Caco-2 (cell line): ENCODE measurements around the gene LITAF. TPM values are rescaled to one million over a fixed set of nuclear protein-coding genes. Genes with fewer than 3 reads are reported as not detected.

Experiments
- BruUV-seq: library from RNA; stranded (reverse); fragments of 400-500 nt; replicated peaks from 2 replicates; lab custom pipeline; 2021; lab: Mats Ljungman, UMichigan
- CTCF ChIA-PET: fragments of 300-600 bp; sonication (Branson Sonifier 250); formaldehyde crosslinking; loops from one replicate; lab custom pipeline; 2022; ENCODE audit warnings: antibody characterized with exemption; lab: Charles Lee
- POLR2A ChIA-PET: fragments of 300-600 bp; sonication (Branson Sonifier 250); formaldehyde crosslinking; loops from one replicate; lab custom pipeline; 2022; ENCODE audit warnings: antibody characterized with exemption; lab: Charles Lee
- DNase-seq, 2 experiments: peaks; one replicate each; pipeline versions ENCODE4 v3.0.0 to v3.0.0-alpha.2; 2020 to 2022
- H3K27me3 ChIP-seq: replicated peaks from 2 replicates; pipeline ENCODE4 v1.6.0; 2011; ENCODE audit warnings: low read length; ENCODE audit not compliant: control insufficient read depth, insufficient read depth
- H3K36me3 ChIP-seq: 2 replicates; pipeline ENCODE4 v1.5.1; 2011; ENCODE audit warnings: low read length; ENCODE audit not compliant: control insufficient read depth, insufficient read depth
- H3K4me1 ChIP-seq: fragments of 250-450 bp; sonication (Bioruptor Pico); 2 replicates; pipeline ENCODE4 v1.5.1; 2020; ENCODE audit warnings: mild to moderate bottlenecking
- H3K4me3 ChIP-seq: 2 replicates; pipeline ENCODE4 v1.5.1; 2011; ENCODE audit warnings: low read depth, mild to moderate bottlenecking, control low read depth, low read length
- H3K9me3 ChIP-seq: fragments of 250-450 bp; sonication (Bioruptor Pico); 2 replicates; pipeline ENCODE4 v1.5.1; 2020; ENCODE audit warnings: mild to moderate bottlenecking, moderate library complexity
- H3K27ac Mint-ChIP-seq: one replicate; pipeline ENCODE4 v1.8.0; 2022; ENCODE audit warnings: mixed read lengths; ENCODE audit not compliant: unreplicated experiment
- H3K27me3 Mint-ChIP-seq: one replicate; pipeline ENCODE4 v1.8.0; 2022; ENCODE audit warnings: mixed read lengths; ENCODE audit not compliant: insufficient read depth, unreplicated experiment
- H3K36me3 Mint-ChIP-seq: one replicate; pipeline ENCODE4 v1.8.0; 2022; ENCODE audit warnings: mild to moderate bottlenecking, mixed read lengths; ENCODE audit not compliant: insufficient read depth, unreplicated experiment
- H3K4me1 Mint-ChIP-seq: one replicate; pipeline ENCODE4 v1.8.0; 2022; ENCODE audit warnings: low read depth, mixed read lengths; ENCODE audit not compliant: unreplicated experiment
- H3K4me3 Mint-ChIP-seq: one replicate; pipeline ENCODE4 v1.8.0; 2022; ENCODE audit warnings: mild to moderate bottlenecking, moderate library complexity, mixed read lengths; ENCODE audit not compliant: unreplicated experiment
- H3K9me3 Mint-ChIP-seq: one replicate; pipeline ENCODE4 v1.8.0; 2022; ENCODE audit warnings: mixed read lengths; ENCODE audit not compliant: unreplicated experiment
- intact Hi-C: fragments of 100-400 bp; cut with micrococcal nuclease; formaldehyde crosslinking; loops from one replicate; pipeline ENCODE4 v1.10.0; 2022; ENCODE audit not compliant: unreplicated experiment
- total RNA-seq: library from RNA; stranded (reverse); gene quantifications from 2 replicates; pipeline ENCODE4 v1.2.3, GENCODE V29; 2022
- TF ChIP-seq, protein P1 (sequence below), 2 experiments: fragments of 200-600 bp in 1 of 2; IDR thresholded peaks; 1 replicate in 1 of 2; 2 replicates in 1 of 2; pipeline versions ENCODE4 v1.5.1 to v1.8.0; 2011 to 2022; ENCODE audit warnings: antibody characterized with exemption in 1 of 2, control low read depth in 1 of 2, inconsistent platforms in 1 of 2, low read depth in 1 of 2, low read length in 1 of 2, mild to moderate bottlenecking in 1 of 2, moderate library complexity in 1 of 2; ENCODE audit not compliant: insufficient read depth in 1 of 2, severe bottlenecking in 1 of 2, unreplicated experiment in 1 of 2

Gene LITAF
- total RNA-seq, 1 experiment from 2014 or later, result 60.9 TPM

DNA sequence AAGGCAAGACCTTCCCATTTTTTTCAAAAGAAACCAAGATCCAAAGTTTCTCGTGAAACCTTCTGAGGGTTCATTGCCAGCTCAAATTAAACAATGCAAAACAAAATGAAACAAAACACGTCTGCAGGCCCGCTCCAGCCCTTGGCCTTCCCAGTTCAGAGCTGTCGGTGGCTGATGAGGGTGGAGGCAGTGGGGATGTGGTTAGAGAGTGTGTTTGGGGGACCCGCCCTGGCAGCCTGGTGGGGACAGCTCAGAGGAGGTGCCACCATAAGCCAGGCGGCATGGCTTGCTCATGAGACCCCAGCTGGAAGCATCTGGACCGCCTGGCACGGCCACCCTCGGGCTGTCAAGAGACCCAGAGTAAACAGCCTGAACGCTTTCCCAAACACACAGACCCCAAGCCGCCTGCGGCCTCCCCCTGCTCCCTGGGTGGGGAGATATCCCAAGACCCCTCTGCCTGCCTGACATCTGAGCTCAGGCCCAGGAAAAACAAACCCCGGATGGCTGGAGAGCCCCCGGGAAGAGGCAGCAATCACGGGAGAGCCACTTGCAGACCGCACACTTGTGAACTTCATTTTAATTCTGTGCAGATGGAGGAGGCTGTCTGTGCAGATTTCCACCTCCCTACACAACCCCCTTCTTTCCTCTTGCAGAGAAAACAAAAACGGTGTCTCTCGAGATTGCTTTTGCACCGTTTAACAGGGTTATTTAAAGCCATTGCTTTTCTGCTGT lies 35.4 kb upstream of the LITAF start:
- H3K9me3 Mint-ChIP-seq, result no peaks in the 10 kb centered on the region
- no peaks in the 10 kb centered on the region for H3K4me1 Mint-ChIP-seq
- no peaks in the 10 kb centered on the region for H3K36me3 Mint-ChIP-seq
- no peak overlapping the region for H3K4me3 Mint-ChIP-seq
- no TSS peak for BruUV-seq
- H3K36me3 ChIP-seq, result no peaks in the 10 kb centered on the region
- ChIA-PET POLR2A (no interaction called here), CTCF (interaction anchor here (0.6 kb wide), 1 partner anchor 21 kb away, joined by 4 read pairs; no protein-coding TSS in a partner anchor)
- H3K4me3 ChIP-seq, result no peak overlapping the region
- intact Hi-C loops, result no loop called here
- no peak for DNase-seq
- H3K9me3 ChIP-seq, result no peaks in the 10 kb centered on the region
- no peaks in the 10 kb centered on the region for H3K27me3 Mint-ChIP-seq
- H3K27ac Mint-ChIP-seq, result no peak overlapping the region
- H3K4me1 ChIP-seq, result no peaks in the 10 kb centered on the region
- H3K27me3 ChIP-seq, result no peaks in the 10 kb centered on the region
- TF ChIP-seq, protein P1, sequence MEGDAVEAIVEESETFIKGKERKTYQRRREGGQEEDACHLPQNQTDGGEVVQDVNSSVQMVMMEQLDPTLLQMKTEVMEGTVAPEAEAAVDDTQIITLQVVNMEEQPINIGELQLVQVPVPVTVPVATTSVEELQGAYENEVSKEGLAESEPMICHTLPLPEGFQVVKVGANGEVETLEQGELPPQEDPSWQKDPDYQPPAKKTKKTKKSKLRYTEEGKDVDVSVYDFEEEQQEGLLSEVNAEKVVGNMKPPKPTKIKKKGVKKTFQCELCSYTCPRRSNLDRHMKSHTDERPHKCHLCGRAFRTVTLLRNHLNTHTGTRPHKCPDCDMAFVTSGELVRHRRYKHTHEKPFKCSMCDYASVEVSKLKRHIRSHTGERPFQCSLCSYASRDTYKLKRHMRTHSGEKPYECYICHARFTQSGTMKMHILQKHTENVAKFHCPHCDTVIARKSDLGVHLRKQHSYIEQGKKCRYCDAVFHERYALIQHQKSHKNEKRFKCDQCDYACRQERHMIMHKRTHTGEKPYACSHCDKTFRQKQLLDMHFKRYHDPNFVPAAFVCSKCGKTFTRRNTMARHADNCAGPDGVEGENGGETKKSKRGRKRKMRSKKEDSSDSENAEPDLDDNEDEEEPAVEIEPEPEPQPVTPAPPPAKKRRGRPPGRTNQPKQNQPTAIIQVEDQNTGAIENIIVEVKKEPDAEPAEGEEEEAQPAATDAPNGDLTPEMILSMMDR (IDR thresholded peaks at IDR 0.05; ENCODE audit: insufficient read depth in 1 of 2, low read depth in 1 of 2, low read length in 1 of 2, severe bottlenecking in 1 of 2, unreplicated experiment in 1 of 2), result no peak

DNA sequence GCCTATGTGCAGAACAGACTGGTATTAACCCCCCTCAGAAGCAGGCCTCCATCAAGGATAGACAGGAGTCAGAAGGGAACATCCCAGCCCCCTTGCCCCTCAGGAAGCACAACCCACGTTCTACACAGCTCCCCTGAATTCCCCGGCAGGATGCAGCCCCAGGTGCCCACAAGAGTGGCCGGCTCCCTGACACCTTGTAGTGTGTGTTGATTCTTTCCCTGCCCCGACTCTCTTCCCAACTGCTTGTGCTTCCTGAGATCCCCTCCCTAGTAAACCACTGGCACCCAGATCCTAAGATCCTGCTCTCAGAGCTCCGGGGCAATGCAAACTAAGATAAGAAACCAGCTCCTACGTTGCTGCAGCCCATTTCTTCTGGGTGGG lies 34.8 kb upstream of the LITAF start:
- Histone ChIP-seq H3K27me3 (no peaks in the 10 kb centered on the region), H3K4me1 (no peaks in the 10 kb centered on the region), H3K4me3 (no peak overlapping the region), H3K9me3 (no peaks in the 10 kb centered on the region), H3K36me3 (no peaks in the 10 kb centered on the region)
- intact Hi-C loops, result no loop called here
- no TSS peak for BruUV-seq
- Mint-ChIP-seq H3K9me3 (no peaks in the 10 kb centered on the region), H3K36me3 (no peaks in the 10 kb centered on the region), H3K4me3 (no peak overlapping the region), H3K27me3 (no peaks in the 10 kb centered on the region), H3K27ac (no peak overlapping the region), H3K4me1 (no peaks in the 10 kb centered on the region)
- no peak for DNase-seq
- CTCF ChIA-PET, result no interaction called here
- TF ChIP-seq, protein P1 (IDR thresholded peaks at IDR 0.05; ENCODE audit: insufficient read depth in 1 of 2, low read depth in 1 of 2, low read length in 1 of 2, severe bottlenecking in 1 of 2, unreplicated experiment in 1 of 2), result no peak
- POLR2A ChIA-PET, result no interaction called here

- BruUV-seq, result no TSS peak
- no peak overlapping the region for H3K4me3 ChIP-seq
- Mint-ChIP-seq H3K27me3 (no peaks in the 10 kb centered on the region), H3K4me3 (no peak overlapping the region), H3K27ac (no peak overlapping the region), H3K9me3 (no peaks in the 10 kb centered on the region), H3K4me1 (no peaks in the 10 kb centered on the region), H3K36me3 (no peaks in the 10 kb centered on the region)
- H3K36me3 ChIP-seq, result no peaks in the 10 kb centered on the region
- TF ChIP-seq, protein P1 (IDR thresholded peaks at IDR 0.05; ENCODE audit: insufficient read depth in 1 of 2, low read depth in 1 of 2, low read length in 1 of 2, severe bottlenecking in 1 of 2, unreplicated experiment in 1 of 2), result no peak
- H3K27me3 ChIP-seq, result no peaks in the 10 kb centered on the region
- intact Hi-C loops, result no loop called here
- H3K4me1 ChIP-seq, result peaks cover 6% of the 10 kb centered on the region; the same call in 1 of the 2 replicates
- no peaks in the 10 kb centered on the region for H3K9me3 ChIP-seq
- DNase-seq, result no peak
- ChIA-PET POLR2A (no interaction called here), CTCF (no interaction called here)
Measured at GRCh38 chr16:11620243-11621003, 33.7 kb upstream of the LITAF start.
